IMR-90 (cell line): Measurements from ENCODE around the gene FAM171A1.

Experiments
- BHLHE40 ChIP-seq: fragments of 150-350 bp; IDR thresholded peaks from 2 replicates; pipeline ENCODE4 v1.6.1; 2016; ENCODE audit warnings: mild to moderate bottlenecking, low read depth, low read length
- CEBPB ChIP-seq: IDR thresholded peaks from 2 replicates; pipeline ENCODE4 v1.6.1; 2012; ENCODE audit warnings: low read depth, low read length, improper control_type of control experiment
- CHD1 ChIP-seq: IDR thresholded peaks from 2 replicates; pipeline ENCODE4 v1.6.1; 2012; ENCODE audit warnings: low read depth, low read length, improper control_type of control experiment
- FOS ChIP-seq: fragments of 150-350 bp; IDR thresholded peaks from 2 replicates; pipeline ENCODE4 v1.6.1; 2016; ENCODE audit warnings: low read depth, low read length
- MAFK ChIP-seq: IDR thresholded peaks from 2 replicates; pipeline ENCODE4 v1.6.1; 2012; ENCODE audit warnings: low read depth, low read length, improper control_type of control experiment
- MAZ ChIP-seq: IDR thresholded peaks from 2 replicates; pipeline ENCODE4 v1.6.1; 2012; ENCODE audit warnings: low read depth, mild to moderate bottlenecking, low read length, improper control_type of control experiment, moderate library complexity, borderline replicate concordance
- MXI1 ChIP-seq: IDR thresholded peaks from 2 replicates; pipeline ENCODE4 v1.6.1; 2012; ENCODE audit warnings: low read depth, mild to moderate bottlenecking, low read length, moderate library complexity, borderline replicate concordance
- POLR2A ChIP-seq: IDR thresholded peaks from 2 replicates; pipeline ENCODE4 v1.6.1; 2012; ENCODE audit warnings: mild to moderate bottlenecking, low read depth, low read length
- RAD21 ChIP-seq: IDR thresholded peaks from 2 replicates; pipeline ENCODE4 v1.6.1; 2012; ENCODE audit warnings: low read length, improper control_type of control experiment
- RCOR1 ChIP-seq: IDR thresholded peaks from 2 replicates; pipeline ENCODE4 v1.6.1; 2012; ENCODE audit warnings: mild to moderate bottlenecking, low read length, improper control_type of control experiment; ENCODE audit not compliant: insufficient replicate concordance
- RFX5 ChIP-seq: IDR thresholded peaks from 2 replicates; pipeline ENCODE4 v1.8.0; 2012; ENCODE audit warnings: low read depth, mild to moderate bottlenecking, low read length, moderate library complexity
- SMC3 ChIP-seq: fragments of 150-350 bp; IDR thresholded peaks from 2 replicates; pipeline ENCODE4 v1.6.1; 2016; ENCODE audit warnings: low read depth, mild to moderate bottlenecking, antibody characterized with exemption, low read length, moderate library complexity
- TF ChIP-seq, protein P1 (sequence below): fragments of 150-350 bp; IDR thresholded peaks from 2 replicates; pipeline ENCODE4 v1.6.1; 2017; ENCODE audit warnings: mild to moderate bottlenecking, antibody characterized with exemption, low read length, low read depth
- TF ChIP-seq, protein P2 (sequence below): conservative IDR thresholded peaks from 2 replicates; pipeline ENCODE4 v1.5.1; 2012; ENCODE audit warnings: mild to moderate bottlenecking, low read depth, low read length, improper control_type of control experiment

GRCh38 chr10:15373199-15373598 is 2.1 kb upstream of the FAM171A1 start:
- TF ChIP-seq, protein P1, sequence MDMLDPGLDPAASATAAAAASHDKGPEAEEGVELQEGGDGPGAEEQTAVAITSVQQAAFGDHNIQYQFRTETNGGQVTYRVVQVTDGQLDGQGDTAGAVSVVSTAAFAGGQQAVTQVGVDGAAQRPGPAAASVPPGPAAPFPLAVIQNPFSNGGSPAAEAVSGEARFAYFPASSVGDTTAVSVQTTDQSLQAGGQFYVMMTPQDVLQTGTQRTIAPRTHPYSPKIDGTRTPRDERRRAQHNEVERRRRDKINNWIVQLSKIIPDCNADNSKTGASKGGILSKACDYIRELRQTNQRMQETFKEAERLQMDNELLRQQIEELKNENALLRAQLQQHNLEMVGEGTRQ: no peak
- TF ChIP-seq, protein P2, sequence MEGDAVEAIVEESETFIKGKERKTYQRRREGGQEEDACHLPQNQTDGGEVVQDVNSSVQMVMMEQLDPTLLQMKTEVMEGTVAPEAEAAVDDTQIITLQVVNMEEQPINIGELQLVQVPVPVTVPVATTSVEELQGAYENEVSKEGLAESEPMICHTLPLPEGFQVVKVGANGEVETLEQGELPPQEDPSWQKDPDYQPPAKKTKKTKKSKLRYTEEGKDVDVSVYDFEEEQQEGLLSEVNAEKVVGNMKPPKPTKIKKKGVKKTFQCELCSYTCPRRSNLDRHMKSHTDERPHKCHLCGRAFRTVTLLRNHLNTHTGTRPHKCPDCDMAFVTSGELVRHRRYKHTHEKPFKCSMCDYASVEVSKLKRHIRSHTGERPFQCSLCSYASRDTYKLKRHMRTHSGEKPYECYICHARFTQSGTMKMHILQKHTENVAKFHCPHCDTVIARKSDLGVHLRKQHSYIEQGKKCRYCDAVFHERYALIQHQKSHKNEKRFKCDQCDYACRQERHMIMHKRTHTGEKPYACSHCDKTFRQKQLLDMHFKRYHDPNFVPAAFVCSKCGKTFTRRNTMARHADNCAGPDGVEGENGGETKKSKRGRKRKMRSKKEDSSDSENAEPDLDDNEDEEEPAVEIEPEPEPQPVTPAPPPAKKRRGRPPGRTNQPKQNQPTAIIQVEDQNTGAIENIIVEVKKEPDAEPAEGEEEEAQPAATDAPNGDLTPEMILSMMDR: no peak
- no peak for TF ChIP-seq RCOR1
- no peak for TF ChIP-seq SMC3
- no peak for TF ChIP-seq MAFK
- no peak for TF ChIP-seq POLR2A
- TF ChIP-seq FOS: no peak
- TF ChIP-seq RAD21: no peak
- TF ChIP-seq CHD1: no peak
- TF ChIP-seq CEBPB: no peak
- TF ChIP-seq MAZ: no peak
- no peak for TF ChIP-seq RFX5
- no peak for TF ChIP-seq MXI1
- TF ChIP-seq BHLHE40: no peak
